Upper lobe of left lung (tissue), 4 donors: ENCODE measurements around the gene TMEM164.

Experiments used
- EP300 ChIP-seq, 4 donors: sonication (generic); formaldehyde crosslinking; IDR thresholded peaks; one replicate each; pipeline ENCODE4 v1.5.1; 2017; ENCODE audit warnings: antibody characterized with exemption in 4 of 4, control low read depth in 2 of 4
- POLR2A ChIP-seq, 4 donors: fragments of 450-650 bp; IDR thresholded peaks; one replicate each; pipeline ENCODE4 v1.5.1; 2016 to 2017; ENCODE audit warnings: antibody characterized with exemption in 4 of 4, mild to moderate bottlenecking in 2 of 4
- TF ChIP-seq, protein P1 (sequence below), 6 experiments: fragments of 450-650 bp in 4 of 6; fragments of 200-600 bp in 2 of 6; sonication (generic) in 2 of 6; IDR thresholded peaks; one replicate each; pipeline ENCODE4 v1.5.1; 2016 to 2019; ENCODE audit warnings: antibody characterized with exemption in 6 of 6

DNA sequence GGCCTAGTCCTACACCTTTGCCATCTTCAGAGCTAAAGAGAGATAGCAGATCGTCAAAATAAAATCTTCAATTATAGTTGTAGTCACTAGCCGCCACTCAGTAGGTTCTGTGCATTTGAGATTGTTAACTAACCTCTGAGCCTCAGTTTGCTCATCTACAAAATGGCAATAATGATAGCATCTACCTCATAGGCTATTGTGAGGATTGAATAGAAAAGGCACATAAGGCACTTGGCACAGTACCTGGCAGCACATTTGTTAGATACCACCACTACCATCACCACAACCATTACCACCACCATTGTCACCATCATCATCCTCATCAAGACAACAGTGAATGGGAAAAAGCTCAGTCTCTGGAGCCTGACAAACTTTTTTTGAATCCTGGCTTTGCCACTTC is 180.4 kb downstream of the TMEM164 start:
- no peak for TF ChIP-seq EP300 (IDR thresholded peaks at IDR 0.05)
- TF ChIP-seq POLR2A (IDR thresholded peaks at IDR 0.05), result no peak
- TF ChIP-seq, protein P1, sequence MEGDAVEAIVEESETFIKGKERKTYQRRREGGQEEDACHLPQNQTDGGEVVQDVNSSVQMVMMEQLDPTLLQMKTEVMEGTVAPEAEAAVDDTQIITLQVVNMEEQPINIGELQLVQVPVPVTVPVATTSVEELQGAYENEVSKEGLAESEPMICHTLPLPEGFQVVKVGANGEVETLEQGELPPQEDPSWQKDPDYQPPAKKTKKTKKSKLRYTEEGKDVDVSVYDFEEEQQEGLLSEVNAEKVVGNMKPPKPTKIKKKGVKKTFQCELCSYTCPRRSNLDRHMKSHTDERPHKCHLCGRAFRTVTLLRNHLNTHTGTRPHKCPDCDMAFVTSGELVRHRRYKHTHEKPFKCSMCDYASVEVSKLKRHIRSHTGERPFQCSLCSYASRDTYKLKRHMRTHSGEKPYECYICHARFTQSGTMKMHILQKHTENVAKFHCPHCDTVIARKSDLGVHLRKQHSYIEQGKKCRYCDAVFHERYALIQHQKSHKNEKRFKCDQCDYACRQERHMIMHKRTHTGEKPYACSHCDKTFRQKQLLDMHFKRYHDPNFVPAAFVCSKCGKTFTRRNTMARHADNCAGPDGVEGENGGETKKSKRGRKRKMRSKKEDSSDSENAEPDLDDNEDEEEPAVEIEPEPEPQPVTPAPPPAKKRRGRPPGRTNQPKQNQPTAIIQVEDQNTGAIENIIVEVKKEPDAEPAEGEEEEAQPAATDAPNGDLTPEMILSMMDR (IDR thresholded peaks at IDR 0.05), result no peak
